Right atrium auricular region (tissue), 2 donors: ENCODE measurements around the gene BACH1. TPM values are rescaled to one million over a fixed set of nuclear protein-coding genes. Genes with fewer than 3 reads are reported as not detected.

Source experiments
- DNase-seq: peaks from one replicate; pipeline ENCODE4 v3.0.0-alpha.2; 2019; ENCODE audit warnings: low spot score
- H3K27ac ChIP-seq, 2 donors: fragments of 200-600 bp; sonication (generic); 1 replicate in 1 of 2; 2 replicates in 1 of 2; pipeline ENCODE4 v1.5.1; 2016 to 2019
- H3K27me3 ChIP-seq, 2 donors: fragments of 200-600 bp; sonication (generic); one replicate each; pipeline versions ENCODE4 v1.5.1 to v1.6.0; 2017 to 2019
- H3K36me3 ChIP-seq: fragments of 200-600 bp; sonication (generic); one replicate; pipeline ENCODE4 v1.5.1; 2016
- H3K4me1 ChIP-seq, 2 donors: fragments of 200-600 bp; sonication (generic); one replicate each; pipeline versions ENCODE4 v1.5.1 to v1.6.0; 2017 to 2019
- H3K4me3 ChIP-seq, 2 donors: fragments of 200-600 bp; sonication (generic); 1 replicate in 1 of 2; 2 replicates in 1 of 2; pipeline ENCODE4 v1.5.1; 2017 to 2019; ENCODE audit warnings: mild to moderate bottlenecking in 1 of 2, moderate library complexity in 1 of 2
- H3K9me3 ChIP-seq, 2 donors: fragments of 200-600 bp; sonication (generic); one replicate each; pipeline ENCODE4 v1.5.1; 2019
- total RNA-seq, 2 donors: library from RNA; depleted of rRNA; stranded (reverse); fragments of >200 nt; gene quantifications; one replicate each; pipeline ENCODE4 v1.1.0, GENCODE V29; 2016
- TF ChIP-seq, protein P1 (sequence below), 2 donors: fragments of 200-600 bp; sonication (generic); IDR thresholded peaks; one replicate each; pipeline ENCODE4 v1.5.1; 2019; ENCODE audit warnings: antibody characterized with exemption in 2 of 2

The BACH1 gene
- total RNA-seq, 2 donors from 2014 or later = 16.0 to 31.2 TPM

DNA sequence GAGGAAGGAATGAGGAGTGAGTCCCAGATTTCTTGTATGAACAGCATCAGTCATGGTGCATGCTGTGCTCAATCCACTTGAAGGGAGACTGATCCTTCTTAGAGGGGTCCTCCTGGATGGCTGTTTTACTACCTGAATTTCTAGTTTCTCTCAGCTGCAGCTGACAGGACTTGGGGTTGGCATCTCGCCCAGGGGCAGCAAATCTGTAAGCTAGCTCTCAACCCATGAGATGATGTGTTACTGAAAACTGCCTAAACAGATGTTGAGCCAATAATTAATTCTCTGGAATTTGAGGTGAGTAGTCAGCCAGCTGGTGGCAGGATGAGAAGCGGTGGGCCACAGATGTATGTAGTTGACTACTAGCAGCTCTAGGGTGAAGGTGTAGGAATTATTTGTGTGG, 19.6 kb downstream of the BACH1 start:
- peaks cover 18% of the 10 kb centered on the region for H3K36me3 ChIP-seq
- TF ChIP-seq, protein P1, sequence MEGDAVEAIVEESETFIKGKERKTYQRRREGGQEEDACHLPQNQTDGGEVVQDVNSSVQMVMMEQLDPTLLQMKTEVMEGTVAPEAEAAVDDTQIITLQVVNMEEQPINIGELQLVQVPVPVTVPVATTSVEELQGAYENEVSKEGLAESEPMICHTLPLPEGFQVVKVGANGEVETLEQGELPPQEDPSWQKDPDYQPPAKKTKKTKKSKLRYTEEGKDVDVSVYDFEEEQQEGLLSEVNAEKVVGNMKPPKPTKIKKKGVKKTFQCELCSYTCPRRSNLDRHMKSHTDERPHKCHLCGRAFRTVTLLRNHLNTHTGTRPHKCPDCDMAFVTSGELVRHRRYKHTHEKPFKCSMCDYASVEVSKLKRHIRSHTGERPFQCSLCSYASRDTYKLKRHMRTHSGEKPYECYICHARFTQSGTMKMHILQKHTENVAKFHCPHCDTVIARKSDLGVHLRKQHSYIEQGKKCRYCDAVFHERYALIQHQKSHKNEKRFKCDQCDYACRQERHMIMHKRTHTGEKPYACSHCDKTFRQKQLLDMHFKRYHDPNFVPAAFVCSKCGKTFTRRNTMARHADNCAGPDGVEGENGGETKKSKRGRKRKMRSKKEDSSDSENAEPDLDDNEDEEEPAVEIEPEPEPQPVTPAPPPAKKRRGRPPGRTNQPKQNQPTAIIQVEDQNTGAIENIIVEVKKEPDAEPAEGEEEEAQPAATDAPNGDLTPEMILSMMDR (IDR thresholded peaks at IDR 0.05) = no peak
- no peak overlapping the region for H3K27ac ChIP-seq
- DNase-seq = no peak
- H3K4me3 ChIP-seq = no peak overlapping the region
- no peaks in the 10 kb centered on the region for H3K9me3 ChIP-seq
- peaks cover 0 to 49% of the 10 kb centered on the region in 2 donors for H3K4me1 ChIP-seq
- H3K27me3 ChIP-seq = no peaks in the 10 kb centered on the region

DNA sequence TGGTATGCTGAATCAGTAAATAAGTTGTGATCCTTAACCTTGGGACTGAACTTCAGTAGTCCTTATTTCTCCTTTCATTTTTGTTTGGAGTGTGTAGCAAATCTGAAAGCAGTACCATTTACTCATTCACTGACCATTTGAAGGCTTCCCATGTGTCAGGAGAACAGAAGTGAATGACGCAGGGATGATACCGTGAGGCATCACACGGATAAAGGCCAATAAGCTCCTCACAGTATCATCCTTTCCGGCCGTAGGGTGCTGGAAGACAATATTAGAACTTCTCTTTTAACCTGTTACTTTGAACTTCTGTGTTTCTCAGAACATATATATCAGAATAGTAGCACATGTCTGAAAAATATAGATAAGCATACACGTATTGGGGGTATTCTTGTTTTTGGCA, 21.3 kb downstream of the BACH1 start:
- H3K4me1 ChIP-seq = peaks cover 0 to 34% of the 10 kb centered on the region in 2 donors
- no peaks in the 10 kb centered on the region for H3K27me3 ChIP-seq
- no peaks in the 10 kb centered on the region for H3K9me3 ChIP-seq
- TF ChIP-seq, protein P1 (IDR thresholded peaks at IDR 0.05) = no peak
- H3K27ac ChIP-seq = no peak overlapping the region
- no peak overlapping the region for H3K4me3 ChIP-seq
- no peak for DNase-seq
- peaks cover 23% of the 10 kb centered on the region for H3K36me3 ChIP-seq

DNA sequence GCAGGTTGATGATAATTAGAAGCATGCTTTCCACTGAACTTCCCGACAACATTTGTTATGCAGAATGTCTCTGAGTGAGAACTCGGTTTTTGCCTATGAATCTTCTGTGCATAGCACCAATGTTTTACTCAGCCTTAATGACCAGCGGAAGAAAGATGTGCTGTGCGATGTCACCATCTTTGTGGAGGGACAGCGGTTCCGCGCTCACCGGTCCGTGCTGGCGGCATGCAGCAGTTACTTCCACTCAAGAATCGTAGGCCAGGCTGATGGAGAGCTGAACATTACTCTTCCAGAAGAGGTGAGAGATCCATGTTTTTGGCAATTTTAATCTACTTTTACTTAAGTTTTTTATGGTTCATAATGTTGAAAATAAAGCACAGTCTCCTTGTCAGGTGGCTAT, 22.5 kb downstream of the BACH1 start:
- TF ChIP-seq, protein P1 (IDR thresholded peaks at IDR 0.05) = no peak
- no peak for DNase-seq
- Histone ChIP-seq H3K9me3 (no peaks in the 10 kb centered on the region), H3K4me3 (no peak overlapping the region), H3K36me3 (peaks cover 25% of the 10 kb centered on the region), H3K27ac (no peak overlapping the region), H3K4me1 (peaks cover 0 to 34% of the 10 kb centered on the region in 2 donors), H3K27me3 (no peaks in the 10 kb centered on the region)

DNA sequence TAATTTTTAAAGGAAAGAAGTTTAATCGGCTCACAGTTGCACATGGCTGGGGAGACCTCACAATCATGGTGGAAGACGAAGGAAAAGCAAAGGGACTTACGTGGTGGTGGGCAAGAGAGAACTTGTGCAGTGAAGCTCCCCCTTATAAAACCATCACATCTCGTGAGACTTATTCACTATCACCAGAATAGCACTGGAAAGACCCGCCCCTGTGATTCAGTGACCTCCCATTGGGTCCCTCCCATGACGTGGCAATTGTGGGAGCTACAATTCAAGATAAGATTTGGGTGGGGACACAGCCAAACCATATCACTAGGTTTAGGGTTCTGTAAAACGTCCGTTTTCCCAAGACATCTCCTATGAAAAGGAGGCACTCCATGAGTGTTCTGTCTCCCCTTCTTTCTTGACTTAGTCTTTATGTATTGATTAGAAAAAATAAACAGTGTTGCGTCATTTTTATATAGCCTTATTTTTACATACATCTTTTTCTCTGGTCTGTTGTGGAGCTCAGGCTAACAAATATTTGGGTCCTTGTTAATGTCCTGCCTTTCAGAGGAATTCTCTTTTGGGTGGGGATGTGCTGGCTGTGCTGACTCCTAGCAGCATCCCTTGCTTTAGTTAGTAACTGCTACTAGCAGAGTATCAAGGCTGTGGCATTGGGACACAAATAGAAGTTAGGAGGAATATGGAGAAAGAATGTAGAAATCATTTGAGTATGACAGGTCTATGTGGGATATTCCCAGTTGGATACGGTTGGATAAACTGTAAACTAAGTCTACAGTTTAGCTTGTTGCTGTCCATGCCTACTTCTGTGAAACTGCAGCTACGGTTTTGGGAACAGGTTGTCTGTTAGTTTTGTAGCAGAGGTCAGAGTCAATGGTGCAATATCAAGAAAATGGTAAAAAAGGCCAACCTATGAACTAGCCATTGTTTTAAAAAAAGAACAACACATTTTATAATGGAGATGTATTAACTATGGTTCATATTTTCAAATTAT, 23.5 kb downstream of the BACH1 start:
- Histone ChIP-seq H3K4me3 (no peak overlapping the region), H3K36me3 (peaks cover 32% of the 10 kb centered on the region), H3K27me3 (no peaks in the 10 kb centered on the region), H3K27ac (no peak overlapping the region), H3K4me1 (peaks cover 0 to 27% of the 10 kb centered on the region in 2 donors), H3K9me3 (no peaks in the 10 kb centered on the region)
- no peak for DNase-seq
- TF ChIP-seq, protein P1 (IDR thresholded peaks at IDR 0.05) = no peak

DNA sequence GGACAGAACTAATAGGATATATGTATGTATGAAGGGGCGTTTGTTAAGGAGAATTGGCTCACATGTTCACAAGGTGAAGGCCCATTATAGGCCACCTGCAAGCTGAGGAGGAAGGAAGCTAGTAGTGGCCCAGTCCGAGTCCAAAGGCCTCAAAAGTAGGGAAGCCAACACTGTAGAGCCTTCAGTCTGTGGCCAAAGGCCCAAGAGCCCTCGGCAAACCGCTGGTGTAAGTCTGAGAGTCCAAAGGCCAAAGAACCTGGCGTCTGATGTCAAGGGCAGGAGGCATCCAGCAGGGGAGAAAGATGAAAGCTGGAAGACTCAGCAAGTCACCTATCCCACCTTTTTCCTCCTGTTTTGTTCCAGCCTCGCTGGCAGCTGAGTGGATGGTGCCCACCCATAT, 24.5 kb downstream of the BACH1 start:
- peaks cover 0 to 20% of the 10 kb centered on the region in 2 donors for H3K4me1 ChIP-seq

More for the DNA sequence above, 24.5 kb downstream of the BACH1 start:
- no peak for DNase-seq
- Histone ChIP-seq H3K36me3 (peaks cover 32% of the 10 kb centered on the region), H3K4me3 (no peak overlapping the region), H3K27me3 (no peaks in the 10 kb centered on the region), H3K27ac (no peak overlapping the region), H3K9me3 (no peaks in the 10 kb centered on the region)
- TF ChIP-seq, protein P1 (IDR thresholded peaks at IDR 0.05) = no peak
